Mesendoderm (in vitro differentiated cells): Measurements from ENCODE around the gene COL19A1.

Experiments
- DNase-seq: peaks from one replicate; pipeline ENCODE4 v3.0.0; 2013
- H2AK5ac ChIP-seq: 2 replicates; pipeline ENCODE4 v1.6.1; 2013; ENCODE audit warnings: low read length, inconsistent platforms
- H2BK120ac ChIP-seq: 2 replicates; pipeline ENCODE4 v1.6.1; 2013; ENCODE audit warnings: low read depth, mild to moderate bottlenecking, low read length, moderate library complexity, mixed read lengths
- H2BK15ac ChIP-seq: replicated peaks from 2 replicates; pipeline ENCODE4 v1.6.1; 2013; ENCODE audit warnings: low read depth, mild to moderate bottlenecking, moderate library complexity
- H2BK5ac ChIP-seq: 2 replicates; pipeline ENCODE4 v1.6.1; 2013; ENCODE audit warnings: low read length, inconsistent platforms
- H3K18ac ChIP-seq: 2 replicates; pipeline ENCODE4 v1.6.1; 2013; ENCODE audit warnings: mild to moderate bottlenecking, low read length, mixed read lengths
- H3K23ac ChIP-seq: one replicate; pipeline ENCODE4 v1.6.1; 2013; ENCODE audit warnings: low read length
- H3K27ac ChIP-seq: 2 replicates; pipeline ENCODE4 v1.5.1; 2013; ENCODE audit warnings: low read depth, mild to moderate bottlenecking, inconsistent platforms, low read length, moderate library complexity
- H3K27me3 ChIP-seq: 2 replicates; pipeline ENCODE4 v1.6.1; 2013; ENCODE audit warnings: low read length, control low read depth, mild to moderate bottlenecking, inconsistent platforms; ENCODE audit not compliant: insufficient read depth, poor library complexity
- H3K36me3 ChIP-seq: 2 replicates; pipeline ENCODE4 v1.6.1; 2013; ENCODE audit warnings: low read length, inconsistent platforms; ENCODE audit not compliant: control insufficient read depth, insufficient read depth
- H3K4ac ChIP-seq: one replicate; pipeline ENCODE4 v1.6.1; 2013; ENCODE audit warnings: low read depth, mild to moderate bottlenecking, low read length, moderate library complexity
- H3K4me1 ChIP-seq: 2 replicates; pipeline ENCODE4 v1.6.1; 2013; ENCODE audit warnings: low read depth, low read length, inconsistent platforms; ENCODE audit not compliant: control insufficient read depth
- H3K4me2 ChIP-seq: 2 replicates; pipeline ENCODE4 v1.6.1; 2013; ENCODE audit warnings: low read length
- H3K4me3 ChIP-seq: 2 replicates; pipeline ENCODE4 v1.5.1; 2013; ENCODE audit warnings: mild to moderate bottlenecking, low read length
- H3K56ac ChIP-seq: one replicate; pipeline ENCODE4 v1.6.1; 2013; ENCODE audit warnings: low read length
- H3K79me1 ChIP-seq: 2 replicates; pipeline ENCODE4 v1.6.1; 2013; ENCODE audit warnings: low read length, inconsistent platforms
- H3K79me2 ChIP-seq: 2 replicates; pipeline ENCODE4 v1.6.1; 2013; ENCODE audit warnings: mild to moderate bottlenecking, low read length; ENCODE audit not compliant: control insufficient read depth, insufficient read depth
- H3K9ac ChIP-seq: 2 replicates; pipeline ENCODE4 v1.6.1; 2013; ENCODE audit warnings: low read length, inconsistent platforms
- H4K5ac ChIP-seq: one replicate; pipeline ENCODE4 v1.6.1; 2013; ENCODE audit warnings: low read length
- H4K8ac ChIP-seq: one replicate; pipeline ENCODE4 v1.6.1; 2013; ENCODE audit warnings: low read depth, mild to moderate bottlenecking, control low read depth, low read length, moderate library complexity
- WGBS: extraction: QIAGEN DNeasy Blood & Tissue Kit; methylation state at CpG from one replicate; pipeline ENCODE4 v1.1.7; 2013; ENCODE audit warnings: low lambda C conversion rate, missing lambda C conversion rate; ENCODE audit not compliant: insufficient coverage; ENCODE audit errors: extremely low coverage; 5-methylcytosine and 5-hydroxymethylcytosine counted together

The COL19A1 gene

GRCh38 chr6:70079241-70079640 is 212.9 kb downstream of the COL19A1 start:
- 100% methylated on average over 2 of the region's 3 CpGs for WGBS
- no peak overlapping the region for H2BK15ac ChIP-seq
- no peak overlapping the region for H3K4me2 ChIP-seq

GRCh38 chr6:70080443-70081070 is 214.2 kb downstream of the COL19A1 start:
- Histone ChIP-seq H3K4me1 (no peaks in the 10 kb centered on the region), H2BK120ac (no peak overlapping the region), H2BK15ac (no peak overlapping the region), H3K27me3 (no peaks in the 10 kb centered on the region), H3K36me3 (no peaks in the 10 kb centered on the region), H3K9ac (no peak overlapping the region), H4K8ac (no peak overlapping the region), H3K23ac (no peak overlapping the region), H3K4me3 (no peak overlapping the region), H3K4ac (no peak overlapping the region), H3K27ac (no peak overlapping the region), H2BK5ac (no peak overlapping the region), H2AK5ac (no peak overlapping the region), H3K4me2 (no peak overlapping the region), H3K18ac (no peak overlapping the region), H3K79me1 (no peaks in the 10 kb centered on the region), H3K56ac (no peak overlapping the region), H4K5ac (no peak overlapping the region), H3K79me2 (no peaks in the 10 kb centered on the region)
- no peak for DNase-seq
- WGBS, result no CpG with 5 or more reads among the region's 4 CpGs

More at GRCh38 chr6:70079241-70079640, 212.9 kb downstream of the COL19A1 start:
- no peak overlapping the region for H4K8ac ChIP-seq
- H3K36me3 ChIP-seq, result no peaks in the 10 kb centered on the region
- H4K5ac ChIP-seq, result no peak overlapping the region
- no peak overlapping the region for H3K4me3 ChIP-seq
- H3K56ac ChIP-seq, result no peak overlapping the region
- H2AK5ac ChIP-seq, result no peak overlapping the region
- no peak for DNase-seq
- no peak overlapping the region for H3K4ac ChIP-seq
- no peak overlapping the region for H2BK5ac ChIP-seq
- no peaks in the 10 kb centered on the region for H3K27me3 ChIP-seq
- no peaks in the 10 kb centered on the region for H3K79me2 ChIP-seq
- no peak overlapping the region for H3K9ac ChIP-seq
- H2BK120ac ChIP-seq, result no peak overlapping the region
- no peak overlapping the region for H3K18ac ChIP-seq
- no peaks in the 10 kb centered on the region for H3K79me1 ChIP-seq
- no peaks in the 10 kb centered on the region for H3K4me1 ChIP-seq
- H3K27ac ChIP-seq, result no peak overlapping the region
- no peak overlapping the region for H3K23ac ChIP-seq

DNA sequence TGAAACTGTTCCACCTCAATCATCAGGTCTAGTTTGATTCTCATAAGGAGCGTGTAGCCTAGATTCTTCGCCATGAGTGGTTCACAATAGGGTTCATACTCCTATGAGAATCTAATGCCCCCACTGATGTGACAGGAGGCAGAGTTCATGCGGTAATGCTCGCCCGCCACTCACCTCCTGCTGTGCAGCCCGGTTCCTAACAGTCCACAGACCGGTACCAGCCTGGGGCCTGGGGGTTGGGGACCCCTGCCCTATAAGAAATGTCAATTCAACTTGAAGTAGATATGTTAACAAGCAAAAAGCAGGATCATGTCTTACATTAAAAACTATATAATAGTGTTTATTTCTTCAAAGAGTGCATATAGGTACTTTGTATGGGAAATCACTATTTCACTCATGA is 216.5 kb downstream of the COL19A1 start:
- DNase-seq, result no peak
- Histone ChIP-seq H4K5ac (no peak overlapping the region), H2BK120ac (no peak overlapping the region), H2AK5ac (no peak overlapping the region), H3K56ac (no peak overlapping the region), H3K4me2 (no peak overlapping the region), H3K4ac (no peak overlapping the region), H3K79me2 (no peaks in the 10 kb centered on the region), H3K9ac (no peak overlapping the region), H2BK15ac (no peak overlapping the region), H3K36me3 (no peaks in the 10 kb centered on the region), H3K23ac (no peak overlapping the region), H3K79me1 (no peaks in the 10 kb centered on the region), H3K4me1 (no peaks in the 10 kb centered on the region), H3K27me3 (no peaks in the 10 kb centered on the region), H3K27ac (no peak overlapping the region), H2BK5ac (no peak overlapping the region), H4K8ac (no peak overlapping the region), H3K4me3 (no peak overlapping the region), H3K18ac (no peak overlapping the region)
- WGBS, result no CpG with 5 or more reads among the region's 7 CpGs

GRCh38 chr6:70086806-70087205 is 220.4 kb downstream of the COL19A1 start:
- Histone ChIP-seq H4K5ac (no peak overlapping the region), H2BK120ac (no peak overlapping the region)
- WGBS, result no CpG with 5 or more reads among the region's 1 CpG

DNA sequence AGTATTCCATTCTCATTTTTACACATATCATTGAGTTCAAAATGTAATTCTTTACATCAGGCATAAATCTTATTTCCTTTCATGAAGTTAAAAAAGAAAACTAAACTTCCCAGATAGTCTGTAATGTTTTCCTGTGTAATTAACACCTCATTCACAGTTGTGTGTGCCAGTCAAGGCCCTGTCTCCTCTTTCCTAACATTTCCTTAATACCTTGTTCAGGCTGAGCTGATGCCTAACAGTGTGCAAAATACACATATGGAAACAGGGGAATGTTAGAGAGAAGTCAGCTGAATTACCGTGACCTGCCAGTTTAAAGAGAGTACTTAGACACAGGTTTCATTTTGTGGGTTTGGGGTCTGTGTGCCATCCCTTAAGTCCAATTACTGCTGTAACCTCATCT is 227.8 kb downstream of the COL19A1 start:
- Histone ChIP-seq H2AK5ac (no peak overlapping the region), H3K23ac (no peak overlapping the region), H3K36me3 (no peaks in the 10 kb centered on the region), H2BK5ac (no peak overlapping the region), H2BK120ac (no peak overlapping the region), H3K4ac (no peak overlapping the region), H3K56ac (no peak overlapping the region), H3K79me1 (no peaks in the 10 kb centered on the region), H3K4me3 (no peak overlapping the region), H3K27ac (no peak overlapping the region), H3K9ac (no peak overlapping the region), H4K8ac (no peak overlapping the region), H3K4me2 (no peak overlapping the region), H3K18ac (no peak overlapping the region), H3K79me2 (no peaks in the 10 kb centered on the region), H3K4me1 (no peaks in the 10 kb centered on the region), H4K5ac (no peak overlapping the region), H3K27me3 (no peaks in the 10 kb centered on the region), H2BK15ac (no peak overlapping the region)
- WGBS, result no CpG with 5 or more reads among the region's 1 CpG
- DNase-seq, result no peak

More at GRCh38 chr6:70086806-70087205, 220.4 kb downstream of the COL19A1 start:
- no peak overlapping the region for H4K8ac ChIP-seq
- no peak overlapping the region for H2AK5ac ChIP-seq
- no peak overlapping the region for H2BK15ac ChIP-seq
- H3K36me3 ChIP-seq, result no peaks in the 10 kb centered on the region
- H2BK5ac ChIP-seq, result no peak overlapping the region
- H3K56ac ChIP-seq, result no peak overlapping the region
- no peak overlapping the region for H3K9ac ChIP-seq
- no peak overlapping the region for H3K23ac ChIP-seq
- H3K4me2 ChIP-seq, result no peak overlapping the region
- H3K27ac ChIP-seq, result no peak overlapping the region
- H3K79me2 ChIP-seq, result no peaks in the 10 kb centered on the region
- no peaks in the 10 kb centered on the region for H3K79me1 ChIP-seq
- H3K4me3 ChIP-seq, result no peak overlapping the region
- H3K18ac ChIP-seq, result no peak overlapping the region
- no peaks in the 10 kb centered on the region for H3K27me3 ChIP-seq
- no peaks in the 10 kb centered on the region for H3K4me1 ChIP-seq
- no peak overlapping the region for H3K4ac ChIP-seq
- no peak for DNase-seq

DNA sequence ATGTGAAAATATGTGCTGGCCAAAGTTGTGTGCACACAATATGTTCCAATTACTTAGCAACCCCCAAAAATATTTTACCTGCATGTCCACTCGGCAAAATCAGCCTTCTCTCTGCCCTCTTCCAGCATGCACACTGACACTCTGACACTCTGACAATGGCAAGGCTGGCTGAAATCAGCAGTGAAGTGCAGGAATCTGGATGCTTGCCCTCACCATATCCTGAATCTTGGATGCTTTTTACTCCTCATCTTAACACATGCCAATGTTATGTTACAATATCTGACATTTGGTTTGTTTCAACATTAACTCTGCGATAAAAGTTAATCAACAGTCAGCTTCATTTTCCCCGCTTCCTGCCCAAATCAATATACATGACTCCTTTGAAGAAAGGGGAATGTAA is 233.4 kb downstream of the COL19A1 start:
- Histone ChIP-seq H3K4me3 (no peak overlapping the region), H3K79me2 (no peaks in the 10 kb centered on the region), H3K27me3 (no peaks in the 10 kb centered on the region), H3K79me1 (no peaks in the 10 kb centered on the region), H4K8ac (no peak overlapping the region), H3K36me3 (no peaks in the 10 kb centered on the region), H3K4ac (no peak overlapping the region), H2BK15ac (no peak overlapping the region), H2BK120ac (no peak overlapping the region), H3K27ac (no peak overlapping the region), H3K9ac (no peak overlapping the region), H3K4me1 (no peaks in the 10 kb centered on the region), H2AK5ac (no peak overlapping the region), H3K4me2 (no peak overlapping the region), H3K18ac (no peak overlapping the region), H3K23ac (no peak overlapping the region), H3K56ac (no peak overlapping the region), H2BK5ac (no peak overlapping the region), H4K5ac (no peak overlapping the region)
- no CpG with 5 or more reads among the region's 3 CpGs for WGBS
- DNase-seq, result no peak
